ENCODE measurements around the gene ATP8A2. TPM values are rescaled to one million over a fixed set of nuclear protein-coding genes. Genes with fewer than 3 reads are reported as not detected.

The ATP8A2 gene
- total and polyA plus RNA-seq, 2 of the 4 experiments (the other 2 are of a cell fraction) = 0.02 to 0.18 TPM

- no TSS peak for BruUV-seq (replicated peaks)
- Histone ChIP-seq H2AK5ac (ENCODE audit: low read depth, low read length) (no peak overlapping the region), H3K36me3 (ENCODE audit: control insufficient read depth, insufficient read depth, low read length) (no peaks in the 10 kb centered on the region), H3K56ac (ENCODE audit: extremely low read depth, insufficient read depth, low read length) (no peak overlapping the region), H2BK15ac (ENCODE audit: low read depth, low read length) (no peak overlapping the region), H3K27me3 (ENCODE audit: control insufficient read depth, insufficient read depth, low read length) (no peaks in the 10 kb centered on the region), H4K20me1 (ENCODE audit: insufficient read depth, low read length) (no peaks in the 10 kb centered on the region), H4K5ac (ENCODE audit: low read depth, low read length) (no peak overlapping the region), H3K4ac (ENCODE audit: low read depth, low read length) (no peak overlapping the region), H3K18ac (ENCODE audit: low read depth, low read length) (no peak overlapping the region), H2BK5ac (ENCODE audit: low read depth, low read length, poor library complexity, severe bottlenecking) (no peak overlapping the region), H3K9me3 (ENCODE audit: control insufficient read depth, insufficient read depth, low read length) (peaks cover 4% of the 10 kb centered on the region; the same call in 1 of the 2 replicates), H3K4me3 (ENCODE audit: insufficient read depth, low read depth, low read length) (no peak overlapping the region), H3K23ac (ENCODE audit: low read depth, low read length) (no peak overlapping the region), H3K14ac (replicated peaks; ENCODE audit: low read depth, low read length) (no peak overlapping the region), H2AFZ (replicated peaks; ENCODE audit: low read length, poor library complexity) (no peak overlapping the region), H3K27ac (ENCODE audit: insufficient read depth, low read length) (no peak overlapping the region), H4K8ac (ENCODE audit: low read depth in 2 of 2, low read length in 2 of 2) (no peak overlapping the region), H2BK120ac (ENCODE audit: low read depth, low read length) (no peak overlapping the region), H3K4me2 (ENCODE audit: low read depth, low read length) (no peak overlapping the region), H3K9me1 (ENCODE audit: insufficient read depth, low read length) (no peaks in the 10 kb centered on the region), H2AK9ac (replicated peaks; ENCODE audit: low read depth, low read length, poor library complexity) (no peak overlapping the region), H3K4me1 (ENCODE audit: control insufficient read depth, insufficient read depth, low read length) (no peaks in the 10 kb centered on the region), H3K9ac (ENCODE audit: low read depth, low read length) (no peak overlapping the region), H4K91ac (ENCODE audit: insufficient read depth, low read depth, low read length) (no peak overlapping the region), H2BK20ac (ENCODE audit: low read depth, low read length) (no peak overlapping the region), H3K79me1 (ENCODE audit: low read depth in 1 of 2, low read length in 2 of 2) (no peaks in the 10 kb centered on the region)
- POLR2A ChIA-PET (ENCODE audit: unreplicated experiment) = no interaction called here
- WGBS, 2 experiments (ENCODE audit: extremely low coverage in 2 of 2, insufficient read length in 1 of 2) = 54% methylated on average over 6 of the region's 7 CpGs; no CpG with 5 or more reads in 1 of the 2 experiments
- DNase-seq = no peak
- in situ Hi-C loops (cut with MboI; ENCODE audit: low sequenced_read_pairs) = no loop called here
- dilution Hi-C loops (cut with HindIII; ENCODE audit: low sequenced_read_pairs, unreplicated experiment) = no loop called here
- CTCF ChIA-PET = no interaction called here
- intact Hi-C loops (cut with micrococcal nuclease) = no loop called here
- ATAC-seq (ENCODE audit: low read depth) = no peak
- TF ChIP-seq MAZ (IDR thresholded peaks at IDR 0.05; ENCODE audit: borderline replicate concordance, low read depth, low read length) (no peak), BHLHE40 (IDR thresholded peaks at IDR 0.05; ENCODE audit: low read depth, low read length) (no peak), CHD1 (IDR thresholded peaks at IDR 0.05; ENCODE audit: low read depth, low read length) (no peak)
These were observed 558.0 kb downstream of the ATP8A2 start for GRCh38 chr13:25929816-25930215.
